Measurements from ENCODE around the gene OR8B12.
"Not testable (repeated sequence)": the region's sequence is repeated elsewhere in the genome, so short reads cannot be mapped to it uniquely, and the experiment has no call there.

DNA sequence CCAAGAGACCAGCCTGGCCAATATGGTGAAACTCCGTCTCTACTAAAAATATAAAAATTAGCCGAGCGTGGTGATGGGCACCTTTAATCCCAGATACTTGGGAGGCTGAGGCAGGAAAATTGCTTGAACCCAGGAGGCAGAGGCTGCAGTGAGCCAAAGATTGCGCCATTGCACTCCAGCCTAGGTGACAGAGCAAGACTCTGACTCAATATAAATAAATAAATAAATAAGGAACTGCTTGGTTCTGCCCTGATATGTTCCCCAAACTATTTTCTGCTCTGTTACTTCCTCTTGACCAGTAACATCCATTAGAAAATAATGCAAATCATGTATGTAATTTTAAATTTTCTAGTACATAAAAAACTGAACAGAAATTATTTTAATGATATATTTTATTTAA, 28.8 kb downstream of the OR8B12 start:
- TF ChIP-seq, protein P1, sequence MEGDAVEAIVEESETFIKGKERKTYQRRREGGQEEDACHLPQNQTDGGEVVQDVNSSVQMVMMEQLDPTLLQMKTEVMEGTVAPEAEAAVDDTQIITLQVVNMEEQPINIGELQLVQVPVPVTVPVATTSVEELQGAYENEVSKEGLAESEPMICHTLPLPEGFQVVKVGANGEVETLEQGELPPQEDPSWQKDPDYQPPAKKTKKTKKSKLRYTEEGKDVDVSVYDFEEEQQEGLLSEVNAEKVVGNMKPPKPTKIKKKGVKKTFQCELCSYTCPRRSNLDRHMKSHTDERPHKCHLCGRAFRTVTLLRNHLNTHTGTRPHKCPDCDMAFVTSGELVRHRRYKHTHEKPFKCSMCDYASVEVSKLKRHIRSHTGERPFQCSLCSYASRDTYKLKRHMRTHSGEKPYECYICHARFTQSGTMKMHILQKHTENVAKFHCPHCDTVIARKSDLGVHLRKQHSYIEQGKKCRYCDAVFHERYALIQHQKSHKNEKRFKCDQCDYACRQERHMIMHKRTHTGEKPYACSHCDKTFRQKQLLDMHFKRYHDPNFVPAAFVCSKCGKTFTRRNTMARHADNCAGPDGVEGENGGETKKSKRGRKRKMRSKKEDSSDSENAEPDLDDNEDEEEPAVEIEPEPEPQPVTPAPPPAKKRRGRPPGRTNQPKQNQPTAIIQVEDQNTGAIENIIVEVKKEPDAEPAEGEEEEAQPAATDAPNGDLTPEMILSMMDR (IDR thresholded peaks at IDR 0.05) = not testable (repeated sequence)
- TF ChIP-seq EZH2 (IDR thresholded peaks at IDR 0.05; ENCODE audit: borderline replicate concordance, insufficient read depth, low read depth, low read length, poor library complexity, severe bottlenecking) = not testable (repeated sequence)
